Tibial artery (tissue), 4 donors: ENCODE measurements around the gene ANGPTL4.

Experiments used
- DNase-seq, 2 donors: peaks; one replicate each; pipeline ENCODE4 v3.0.0-alpha.2; 2019
- H3K27ac ChIP-seq, 2 donors: fragments of 200-600 bp; sonication (generic) in 1 of 2; 1 replicate in 1 of 2; 2 replicates in 1 of 2; pipeline ENCODE4 v1.5.1; 2018 to 2019; ENCODE audit warnings: mild to moderate bottlenecking in 1 of 2
- H3K27me3 ChIP-seq, 2 donors: fragments of 200-600 bp; sonication (generic) in 1 of 2; one replicate each; pipeline versions ENCODE4 v1.5.1 to v1.6.0; 2016 to 2019
- H3K36me3 ChIP-seq, 3 donors: fragments of 200-600 bp; sonication (generic) in 2 of 3; one replicate each; pipeline ENCODE4 v1.5.1; 2016 to 2019; ENCODE audit warnings: mild to moderate bottlenecking in 2 of 3
- H3K4me1 ChIP-seq, 4 donors: fragments of 200-600 bp; sonication (generic) in 2 of 4; 1 replicate in 3 of 4; 2 replicates in 1 of 4; pipeline ENCODE4 v1.5.1; 2016 to 2019
- H3K4me3 ChIP-seq, 2 donors: fragments of 200-600 bp; sonication (generic) in 1 of 2; 1 replicate in 1 of 2; 2 replicates in 1 of 2; pipeline ENCODE4 v1.5.1; 2018 to 2019; ENCODE audit warnings: mild to moderate bottlenecking in 2 of 2
- H3K9me3 ChIP-seq, 3 donors: fragments of 200-600 bp; sonication (generic) in 1 of 3; one replicate each; pipeline ENCODE4 v1.5.1; 2016 to 2019
- intact Hi-C: fragments of 100-400 bp; cut with DNase I; formaldehyde crosslinking; loops from one replicate; pipeline ENCODE4 v1.15.0; 2023; ENCODE audit warnings: low total_unique reads
- TF ChIP-seq, protein P1 (sequence below), 2 experiments: fragments of 200-600 bp in 1 of 2; fragments of 450-650 bp in 1 of 2; IDR thresholded peaks; one replicate each; pipeline ENCODE4 v1.5.1; 2017 to 2019; ENCODE audit warnings: antibody characterized with exemption in 2 of 2, mild to moderate bottlenecking in 1 of 2, moderate library complexity in 1 of 2

Gene ANGPTL4

GRCh38 chr19:8390617-8390981 is 26.6 kb downstream of the ANGPTL4 start:
- peak; percentile 95 to 98 for DNase-seq
- H3K4me1 ChIP-seq, result peaks cover 4 to 54% (median 45%) of the 10 kb centered on the region in 4 donors
- intact Hi-C loops, result loop anchor here (2.0 kb wide), 1 partner anchor 28 kb away; no protein-coding TSS in a partner anchor
- H3K9me3 ChIP-seq, result no peaks in the 10 kb centered on the region
- H3K4me3 ChIP-seq, result peak overlapping the region; percentile 84 to 92
- peak overlapping the region; percentile 99 to 100 for H3K27ac ChIP-seq
- TF ChIP-seq, protein P1, sequence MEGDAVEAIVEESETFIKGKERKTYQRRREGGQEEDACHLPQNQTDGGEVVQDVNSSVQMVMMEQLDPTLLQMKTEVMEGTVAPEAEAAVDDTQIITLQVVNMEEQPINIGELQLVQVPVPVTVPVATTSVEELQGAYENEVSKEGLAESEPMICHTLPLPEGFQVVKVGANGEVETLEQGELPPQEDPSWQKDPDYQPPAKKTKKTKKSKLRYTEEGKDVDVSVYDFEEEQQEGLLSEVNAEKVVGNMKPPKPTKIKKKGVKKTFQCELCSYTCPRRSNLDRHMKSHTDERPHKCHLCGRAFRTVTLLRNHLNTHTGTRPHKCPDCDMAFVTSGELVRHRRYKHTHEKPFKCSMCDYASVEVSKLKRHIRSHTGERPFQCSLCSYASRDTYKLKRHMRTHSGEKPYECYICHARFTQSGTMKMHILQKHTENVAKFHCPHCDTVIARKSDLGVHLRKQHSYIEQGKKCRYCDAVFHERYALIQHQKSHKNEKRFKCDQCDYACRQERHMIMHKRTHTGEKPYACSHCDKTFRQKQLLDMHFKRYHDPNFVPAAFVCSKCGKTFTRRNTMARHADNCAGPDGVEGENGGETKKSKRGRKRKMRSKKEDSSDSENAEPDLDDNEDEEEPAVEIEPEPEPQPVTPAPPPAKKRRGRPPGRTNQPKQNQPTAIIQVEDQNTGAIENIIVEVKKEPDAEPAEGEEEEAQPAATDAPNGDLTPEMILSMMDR (IDR thresholded peaks at IDR 0.05), result no peak
- H3K36me3 ChIP-seq, result peaks cover 0 to 11% (median 10%) of the 10 kb centered on the region in 3 donors
- no peaks in the 10 kb centered on the region for H3K27me3 ChIP-seq

DNA sequence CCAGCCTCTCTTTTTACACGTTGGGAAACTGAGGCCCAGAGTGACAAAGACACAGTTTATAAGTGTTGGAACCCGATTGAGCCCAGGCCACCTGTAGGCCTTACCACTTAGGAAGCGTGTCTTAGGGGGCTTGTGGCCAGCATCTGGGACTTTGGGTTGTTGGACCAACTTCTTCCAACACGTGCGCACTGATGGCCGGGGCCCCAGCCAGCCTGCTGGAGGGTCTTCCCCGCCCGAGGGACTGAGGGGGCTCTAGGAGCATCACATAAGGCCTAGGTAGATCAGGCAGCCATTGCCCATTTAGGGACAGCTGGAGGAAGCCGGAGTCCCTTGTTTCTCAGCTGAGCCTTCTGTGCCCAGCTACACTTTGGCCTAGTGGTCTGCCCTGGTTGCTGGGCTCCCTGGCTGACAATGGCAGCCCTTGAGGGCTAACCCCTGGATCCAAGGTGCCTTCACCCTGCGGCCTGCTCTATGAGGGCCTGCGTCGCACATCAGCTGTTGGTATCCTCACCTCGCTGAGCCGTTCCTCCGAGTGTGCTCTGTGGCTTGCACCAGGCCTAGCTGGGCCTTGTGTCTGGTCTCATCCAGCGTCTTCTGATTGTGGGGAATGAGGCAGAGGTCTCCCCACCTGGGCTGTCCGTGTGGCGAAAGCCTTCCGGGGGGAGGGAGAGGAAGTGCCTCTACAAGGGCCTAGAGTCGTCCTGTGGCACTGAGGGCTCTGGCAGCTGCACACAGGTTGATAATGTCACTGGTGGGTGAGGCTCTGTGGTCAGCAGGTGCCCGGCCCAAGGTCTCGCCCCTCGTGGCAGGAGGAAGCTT is 27.5 kb downstream of the ANGPTL4 start:
- TF ChIP-seq, protein P1 (IDR thresholded peaks at IDR 0.05), result no peak
- no peak for DNase-seq
- Histone ChIP-seq H3K36me3 (peaks cover 0 to 7% (median 5%) of the 10 kb centered on the region in 3 donors), H3K4me3 (peak overlapping the region; percentile 84 to 92), H3K4me1 (peaks cover 4 to 62% (median 49%) of the 10 kb centered on the region in 4 donors), H3K27me3 (no peaks in the 10 kb centered on the region), H3K9me3 (no peaks in the 10 kb centered on the region), H3K27ac (peak overlapping the region; percentile 99 to 100)
- intact Hi-C loops, result loop anchor here (2.0 kb wide), 1 partner anchor 29 kb away; no protein-coding TSS in a partner anchor

DNA sequence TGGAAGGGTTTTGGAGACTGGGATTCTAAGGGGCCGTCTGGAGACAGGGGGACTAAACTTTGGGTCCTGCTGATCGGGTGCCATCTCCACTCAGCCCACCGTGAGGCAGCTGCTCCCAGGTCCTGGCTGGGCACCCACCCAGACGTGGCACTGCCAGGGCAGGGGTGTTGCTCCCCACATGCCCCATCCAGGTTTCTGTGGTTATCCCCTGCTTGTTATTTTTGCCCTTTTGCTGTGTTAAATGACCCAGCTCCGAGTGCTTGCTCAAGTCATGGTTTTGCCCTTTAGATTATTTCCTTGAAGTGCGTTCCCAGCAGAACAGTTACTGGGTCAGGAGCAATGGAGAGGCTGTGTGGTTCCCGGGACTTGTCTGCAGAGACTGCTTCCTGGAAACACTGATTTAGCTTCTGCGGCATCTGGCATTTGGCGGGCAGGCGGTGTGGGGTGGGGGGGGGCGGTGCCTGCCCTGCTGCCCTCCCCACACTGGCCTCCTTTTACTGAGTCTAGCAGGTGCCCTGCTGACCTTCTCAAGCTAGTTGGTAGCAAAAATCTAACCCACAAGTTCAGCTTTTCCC is 28.1 kb downstream of the ANGPTL4 start:
- peak overlapping the region in 1 of 2 donors; percentile 92 for H3K4me3 ChIP-seq
- DNase-seq, result peak in 1 of 2 donors; percentile 80
- H3K4me1 ChIP-seq, result peaks cover 4 to 68% (median 56%) of the 10 kb centered on the region in 4 donors
- no peaks in the 10 kb centered on the region for H3K27me3 ChIP-seq
- H3K27ac ChIP-seq, result peak overlapping the region; percentile 99 to 100
- TF ChIP-seq, protein P1 (IDR thresholded peaks at IDR 0.05), result no peak
- H3K9me3 ChIP-seq, result no peaks in the 10 kb centered on the region
- peaks cover 0 to under 1% (median 0%) of the 10 kb centered on the region in 3 donors for H3K36me3 ChIP-seq
- intact Hi-C loops, result no loop called here

DNA sequence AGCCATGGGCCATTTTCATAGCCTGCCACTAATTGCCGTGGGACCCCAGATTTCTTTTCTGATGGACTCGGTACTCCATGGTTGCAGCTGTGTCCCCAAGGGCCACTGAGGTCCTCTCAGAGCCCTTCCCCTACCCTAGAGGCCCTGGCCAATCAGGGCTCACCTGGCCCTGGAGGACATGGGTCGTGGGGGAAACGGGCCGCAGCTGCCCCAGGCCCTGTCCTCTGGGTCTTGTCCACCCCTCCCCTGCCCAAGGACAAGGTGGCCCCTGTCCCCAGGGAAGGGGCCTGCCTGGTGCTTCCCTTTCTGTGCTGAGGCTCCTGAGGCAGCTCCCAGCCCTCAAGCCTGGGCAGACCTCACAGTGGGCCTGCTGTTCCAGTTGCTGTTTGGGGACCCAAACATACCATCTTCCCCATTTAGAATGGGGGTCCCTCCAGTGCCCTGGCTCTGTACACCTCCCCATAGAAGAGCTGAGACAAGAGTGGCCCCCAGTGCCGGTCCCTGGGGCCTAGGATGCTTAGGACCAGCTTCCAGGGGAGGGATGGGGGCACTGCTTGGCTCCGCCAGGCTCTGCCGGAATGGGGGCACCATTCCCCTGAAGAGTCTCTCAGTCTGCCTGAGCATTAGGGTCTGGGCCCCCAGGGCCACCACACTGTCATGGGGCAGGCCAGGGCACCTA is 29.4 kb downstream of the ANGPTL4 start:
- Histone ChIP-seq H3K36me3 (no peaks in the 10 kb centered on the region), H3K9me3 (no peaks in the 10 kb centered on the region), H3K27ac (peak overlapping the region; percentile 99 to 100), H3K4me3 (no peak overlapping the region), H3K27me3 (no peaks in the 10 kb centered on the region), H3K4me1 (peaks cover 4 to 80% (median 66%) of the 10 kb centered on the region in 4 donors)
- intact Hi-C loops, result no loop called here
- no peak for DNase-seq
- TF ChIP-seq, protein P1 (IDR thresholded peaks at IDR 0.05), result no peak

DNA sequence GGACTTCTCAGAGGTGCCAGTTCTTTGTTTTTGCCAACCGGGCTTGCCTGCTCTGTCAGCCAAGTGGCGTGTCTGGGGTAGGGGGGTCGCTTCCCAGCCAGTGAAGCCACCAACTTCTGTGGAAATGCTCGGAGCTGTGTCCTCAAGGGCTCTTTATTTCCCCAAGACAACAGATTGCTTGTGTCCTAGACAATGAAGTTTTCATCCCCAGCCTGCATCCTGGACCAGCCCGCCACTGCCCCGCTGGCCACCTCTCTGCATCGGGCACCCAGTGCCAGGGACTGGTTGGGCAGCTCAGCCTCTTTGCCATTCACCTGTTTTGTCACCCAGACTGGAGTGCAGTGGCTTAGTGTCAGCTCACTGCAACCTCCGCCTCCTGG is 29.9 kb downstream of the ANGPTL4 start:
- DNase-seq, result no peak
- Histone ChIP-seq H3K36me3 (no peaks in the 10 kb centered on the region), H3K4me1 (peaks cover 4 to 81% (median 67%) of the 10 kb centered on the region in 4 donors), H3K9me3 (no peaks in the 10 kb centered on the region), H3K4me3 (no peak overlapping the region), H3K27me3 (no peaks in the 10 kb centered on the region), H3K27ac (peak overlapping the region; percentile 99 to 100)
- TF ChIP-seq, protein P1 (IDR thresholded peaks at IDR 0.05), result no peak
- intact Hi-C loops, result no loop called here
